HepG2 (cell line): ENCODE data around the gene P3H4. TPM values are rescaled to one million over a fixed set of nuclear protein-coding genes. Genes with fewer than 3 reads are reported as not detected.

Experiments
- CCDC6 ChIP-seq: sonication (generic); formaldehyde crosslinking; IDR thresholded peaks from 2 replicates; pipeline ENCODE4 v1.8.1; 2022; ENCODE audit warnings: mild to moderate bottlenecking, missing genetic modification reagents, moderate library complexity
- DPF2 ChIP-seq: sonication (generic); formaldehyde crosslinking; IDR thresholded peaks from 2 replicates; pipeline ENCODE4 v1.4.0; 2020; ENCODE audit warnings: mild to moderate bottlenecking, low read depth, missing genetic modification reagents, borderline replicate concordance
- ELF4 ChIP-seq: sonication (generic); formaldehyde crosslinking; IDR thresholded peaks from 2 replicates; pipeline ENCODE4 v1.5.0; 2020; ENCODE audit warnings: missing genetic modification reagents, mild to moderate bottlenecking, moderate library complexity, borderline replicate concordance
- MTA1 ChIP-seq: sonication (generic); formaldehyde crosslinking; IDR thresholded peaks from 2 replicates; pipeline ENCODE4 v1.4.0; 2020; ENCODE audit warnings: missing genetic modification reagents, mild to moderate bottlenecking, borderline replicate concordance
- NFE2 ChIP-seq: sonication (generic); formaldehyde crosslinking; IDR thresholded peaks from 2 replicates; pipeline ENCODE4 v1.4.0; 2020; ENCODE audit warnings: missing genetic modification reagents
- NFE2L1 ChIP-seq: sonication (generic); formaldehyde crosslinking; IDR thresholded peaks from 2 replicates; pipeline ENCODE4 v1.4.0; 2020; ENCODE audit warnings: missing genetic modification reagents, mild to moderate bottlenecking, borderline replicate concordance
- ZFX ChIP-seq: sonication (generic); formaldehyde crosslinking; IDR thresholded peaks from 2 replicates; pipeline ENCODE4 v1.4.0; 2020; ENCODE audit warnings: mild to moderate bottlenecking, low read depth, missing genetic modification reagents, moderate library complexity
- ZNF362 ChIP-seq: sonication (generic); formaldehyde crosslinking; IDR thresholded peaks from 2 replicates; pipeline ENCODE4 v1.4.0; 2020; ENCODE audit warnings: missing genetic modification reagents, mild to moderate bottlenecking, borderline replicate concordance
- ZNF383 ChIP-seq: sonication (generic); formaldehyde crosslinking; IDR thresholded peaks from 2 replicates; pipeline ENCODE4 v1.4.0; 2020; ENCODE audit warnings: missing genetic modification reagents, mild to moderate bottlenecking, borderline replicate concordance
- ZNF556 ChIP-seq: sonication (generic); formaldehyde crosslinking; IDR thresholded peaks from 2 replicates; pipeline ENCODE4 v1.4.0; 2020; ENCODE audit warnings: mild to moderate bottlenecking, missing genetic modification reagents, borderline replicate concordance
- ZNF770 ChIP-seq: sonication (generic); formaldehyde crosslinking; IDR thresholded peaks from 2 replicates; pipeline ENCODE4 v1.5.0; 2020; ENCODE audit warnings: mild to moderate bottlenecking, missing genetic modification reagents
- ZNF780A ChIP-seq: sonication (generic); formaldehyde crosslinking; IDR thresholded peaks from 2 replicates; pipeline ENCODE4 v1.8.0; 2022; ENCODE audit warnings: mild to moderate bottlenecking, missing genetic modification reagents, moderate library complexity
- ZNF841 ChIP-seq: sonication (generic); formaldehyde crosslinking; IDR thresholded peaks from 2 replicates; pipeline ENCODE4 v1.8.1; 2023; ENCODE audit warnings: missing genetic modification reagents, borderline replicate concordance
- polyA plus RNA-seq, 8 experiments: library from polyadenylated mRNA; depleted of rRNA in 3 of 8; stranded (reverse) in 7 of 8; unstranded in 1 of 8; fragments of >200 nt; fragmentation: Illumina TruSeq in 4 of 8; extraction: Trizol in 4 of 8; gene quantifications; 2 replicates each; pipeline versions ENCODE4 v1.2.1 to v1.2.3, GENCODE V29; 2011 to 2016; ENCODE audit warnings: low read depth in 4 of 8, missing spikeins in 1 of 8, mixed read lengths in 1 of 8; ENCODE audit not compliant: insufficient read depth in 1 of 8
- total RNA-seq, 5 experiments: library from RNA; depleted of rRNA; stranded (reverse); fragments of >200 nt; fragmentation: Illumina TruSeq; extraction: Trizol; gene quantifications; 2 replicates each; pipeline ENCODE4 v1.2.3, GENCODE V29; 2016; ENCODE audit warnings: low read depth in 1 of 5
- TF ChIP-seq, protein P1 (sequence below): sonication (generic); formaldehyde crosslinking; conservative IDR thresholded peaks from 2 replicates; pipeline ENCODE4 v1.8.0; 2022; ENCODE audit warnings: mild to moderate bottlenecking, moderate library complexity, missing genetic modification reagents
- TF ChIP-seq, protein P2 (sequence below): sonication (generic); formaldehyde crosslinking; IDR thresholded peaks from 2 replicates; pipeline ENCODE4 v1.8.0; 2022; ENCODE audit warnings: mild to moderate bottlenecking, missing genetic modification reagents; ENCODE audit not compliant: insufficient replicate concordance
- TF ChIP-seq, protein P3 (sequence below): sonication (generic); formaldehyde crosslinking; IDR thresholded peaks from 2 replicates; pipeline ENCODE4 v1.4.0; 2020; ENCODE audit warnings: mild to moderate bottlenecking, missing genetic modification reagents, borderline replicate concordance

P3H4 gene
- total and polyA plus RNA-seq, 2 of the 13 experiments (the other 11 are each of a cell fraction or from before 2014, with no cell fraction given): 37.1 to 50.6 TPM

DNA sequence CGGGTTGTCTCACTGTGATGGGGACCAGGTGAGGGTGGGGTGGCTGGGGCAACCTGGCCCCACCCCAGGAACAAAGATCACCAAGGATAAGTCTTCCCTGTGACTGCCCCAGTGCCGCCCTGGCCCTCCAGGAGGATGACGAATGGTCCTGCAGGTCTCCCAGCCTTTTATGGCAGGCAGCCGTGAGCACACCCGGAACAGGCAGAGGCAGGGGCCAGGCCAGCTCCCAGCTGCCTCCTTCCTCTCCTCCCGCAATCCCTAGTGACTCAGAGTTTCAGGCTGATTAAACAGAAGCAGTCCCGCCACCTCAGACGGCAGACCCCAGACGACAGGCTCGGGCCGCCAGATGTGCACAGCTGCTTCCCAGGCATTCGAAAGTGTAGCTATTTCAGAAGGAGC lies 38.6 kb downstream of the P3H4 start (continued):
- TF ChIP-seq NFE2 (CRISPR knock-in tag): 0 out of 2 replicates have a peak, but pooled peaks have one; percentile 3
- 0 out of 2 replicates have a peak, but pooled peaks have one; percentile 1 for TF ChIP-seq CCDC6 (CRISPR knock-in tag)
- TF ChIP-seq NFE2L1 (CRISPR knock-in tag): no peak
- TF ChIP-seq ZNF383 (CRISPR knock-in tag): peak; percentile 88; the same call in 1 of the 2 replicates
- TF ChIP-seq ZNF770 (CRISPR knock-in tag): 0 out of 2 replicates have a peak, but pooled peaks have one; percentile 0
- TF ChIP-seq ZNF556: peak; percentile 83; the same call in 1 of the 2 replicates
- TF ChIP-seq ZNF362 (CRISPR knock-in tag): peak; percentile 45; the same call in 1 of the 2 replicates
- peak; percentile 27; the same call in 1 of the 2 replicates for TF ChIP-seq DPF2 (CRISPR knock-in tag)
- TF ChIP-seq ELF4 (CRISPR knock-in tag): peak; percentile 6; the same call in 1 of the 2 replicates
- TF ChIP-seq, protein P1, sequence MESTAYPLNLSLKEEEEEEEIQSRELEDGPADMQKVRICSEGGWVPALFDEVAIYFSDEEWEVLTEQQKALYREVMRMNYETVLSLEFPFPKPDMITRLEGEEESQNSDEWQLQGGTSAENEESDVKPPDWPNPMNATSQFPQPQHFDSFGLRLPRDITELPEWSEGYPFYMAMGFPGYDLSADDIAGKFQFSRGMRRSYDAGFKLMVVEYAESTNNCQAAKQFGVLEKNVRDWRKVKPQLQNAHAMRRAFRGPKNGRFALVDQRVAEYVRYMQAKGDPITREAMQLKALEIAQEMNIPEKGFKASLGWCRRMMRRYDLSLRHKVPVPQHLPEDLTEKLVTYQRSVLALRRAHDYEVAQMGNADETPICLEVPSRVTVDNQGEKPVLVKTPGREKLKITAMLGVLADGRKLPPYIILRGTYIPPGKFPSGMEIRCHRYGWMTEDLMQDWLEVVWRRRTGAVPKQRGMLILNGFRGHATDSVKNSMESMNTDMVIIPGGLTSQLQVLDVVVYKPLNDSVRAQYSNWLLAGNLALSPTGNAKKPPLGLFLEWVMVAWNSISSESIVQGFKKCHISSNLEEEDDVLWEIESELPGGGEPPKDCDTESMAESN: 0 out of 2 replicates have a peak, but pooled peaks have one; percentile 63
- TF ChIP-seq ZNF780A (CRISPR knock-in tag): no peak
- TF ChIP-seq ZFX (CRISPR knock-in tag): peak; percentile 17; the same call in 1 of the 2 replicates
- TF ChIP-seq, protein P2, sequence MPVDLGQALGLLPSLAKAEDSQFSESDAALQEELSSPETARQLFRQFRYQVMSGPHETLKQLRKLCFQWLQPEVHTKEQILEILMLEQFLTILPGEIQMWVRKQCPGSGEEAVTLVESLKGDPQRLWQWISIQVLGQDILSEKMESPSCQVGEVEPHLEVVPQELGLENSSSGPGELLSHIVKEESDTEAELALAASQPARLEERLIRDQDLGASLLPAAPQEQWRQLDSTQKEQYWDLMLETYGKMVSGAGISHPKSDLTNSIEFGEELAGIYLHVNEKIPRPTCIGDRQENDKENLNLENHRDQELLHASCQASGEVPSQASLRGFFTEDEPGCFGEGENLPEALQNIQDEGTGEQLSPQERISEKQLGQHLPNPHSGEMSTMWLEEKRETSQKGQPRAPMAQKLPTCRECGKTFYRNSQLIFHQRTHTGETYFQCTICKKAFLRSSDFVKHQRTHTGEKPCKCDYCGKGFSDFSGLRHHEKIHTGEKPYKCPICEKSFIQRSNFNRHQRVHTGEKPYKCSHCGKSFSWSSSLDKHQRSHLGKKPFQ (CRISPR knock-in tag): no peak
- TF ChIP-seq, protein P3, sequence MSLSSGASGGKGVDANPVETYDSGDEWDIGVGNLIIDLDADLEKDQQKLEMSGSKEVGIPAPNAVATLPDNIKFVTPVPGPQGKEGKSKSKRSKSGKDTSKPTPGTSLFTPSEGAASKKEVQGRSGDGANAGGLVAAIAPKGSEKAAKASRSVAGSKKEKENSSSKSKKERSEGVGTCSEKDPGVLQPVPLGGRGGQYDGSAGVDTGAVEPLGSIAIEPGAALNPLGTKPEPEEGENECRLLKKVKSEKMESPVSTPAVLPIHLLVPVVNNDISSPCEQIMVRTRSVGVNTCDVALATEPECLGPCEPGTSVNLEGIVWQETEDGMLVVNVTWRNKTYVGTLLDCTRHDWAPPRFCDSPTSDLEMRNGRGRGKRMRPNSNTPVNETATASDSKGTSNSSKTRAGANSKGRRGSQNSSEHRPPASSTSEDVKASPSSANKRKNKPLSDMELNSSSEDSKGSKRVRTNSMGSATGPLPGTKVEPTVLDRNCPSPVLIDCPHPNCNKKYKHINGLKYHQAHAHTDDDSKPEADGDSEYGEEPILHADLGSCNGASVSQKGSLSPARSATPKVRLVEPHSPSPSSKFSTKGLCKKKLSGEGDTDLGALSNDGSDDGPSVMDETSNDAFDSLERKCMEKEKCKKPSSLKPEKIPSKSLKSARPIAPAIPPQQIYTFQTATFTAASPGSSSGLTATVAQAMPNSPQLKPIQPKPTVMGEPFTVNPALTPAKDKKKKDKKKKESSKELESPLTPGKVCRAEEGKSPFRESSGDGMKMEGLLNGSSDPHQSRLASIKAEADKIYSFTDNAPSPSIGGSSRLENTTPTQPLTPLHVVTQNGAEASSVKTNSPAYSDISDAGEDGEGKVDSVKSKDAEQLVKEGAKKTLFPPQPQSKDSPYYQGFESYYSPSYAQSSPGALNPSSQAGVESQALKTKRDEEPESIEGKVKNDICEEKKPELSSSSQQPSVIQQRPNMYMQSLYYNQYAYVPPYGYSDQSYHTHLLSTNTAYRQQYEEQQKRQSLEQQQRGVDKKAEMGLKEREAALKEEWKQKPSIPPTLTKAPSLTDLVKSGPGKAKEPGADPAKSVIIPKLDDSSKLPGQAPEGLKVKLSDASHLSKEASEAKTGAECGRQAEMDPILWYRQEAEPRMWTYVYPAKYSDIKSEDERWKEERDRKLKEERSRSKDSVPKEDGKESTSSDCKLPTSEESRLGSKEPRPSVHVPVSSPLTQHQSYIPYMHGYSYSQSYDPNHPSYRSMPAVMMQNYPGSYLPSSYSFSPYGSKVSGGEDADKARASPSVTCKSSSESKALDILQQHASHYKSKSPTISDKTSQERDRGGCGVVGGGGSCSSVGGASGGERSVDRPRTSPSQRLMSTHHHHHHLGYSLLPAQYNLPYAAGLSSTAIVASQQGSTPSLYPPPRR: peak; percentile 9; the same call in 1 of the 2 replicates
- 0 out of 2 replicates have a peak, but pooled peaks have one; percentile 2 for TF ChIP-seq MTA1 (CRISPR knock-in tag)
- no peak for TF ChIP-seq ZNF841
